Sigmoid colon (tissue), 4 donors: ENCODE results near the gene WWC1.

Experiments used
- EP300 ChIP-seq, 4 donors: sonication (generic); formaldehyde crosslinking; IDR thresholded peaks; one replicate each; pipeline ENCODE4 v1.6.1; 2017; ENCODE audit warnings: antibody characterized with exemption in 4 of 4
- POLR2A ChIP-seq, 2 donors: fragments of 450-650 bp; IDR thresholded peaks; one replicate each; pipeline ENCODE4 v1.6.1; 2016; ENCODE audit warnings: antibody characterized with exemption in 2 of 2, mild to moderate bottlenecking in 2 of 2, moderate library complexity in 2 of 2
- POLR2AphosphoS5 ChIP-seq, 4 donors: sonication (generic); formaldehyde crosslinking; IDR thresholded peaks; one replicate each; pipeline ENCODE4 v1.6.1; 2017; ENCODE audit warnings: antibody characterized with exemption in 4 of 4
- TF ChIP-seq, protein P1 (sequence below), 4 experiments: fragments of 450-650 bp in 3 of 4; fragments of 200-600 bp in 1 of 4; IDR thresholded peaks; one replicate each; pipeline ENCODE4 v1.5.1; 2016 to 2019; ENCODE audit warnings: antibody characterized with exemption in 4 of 4, mild to moderate bottlenecking in 3 of 4, moderate library complexity in 2 of 4

DNA sequence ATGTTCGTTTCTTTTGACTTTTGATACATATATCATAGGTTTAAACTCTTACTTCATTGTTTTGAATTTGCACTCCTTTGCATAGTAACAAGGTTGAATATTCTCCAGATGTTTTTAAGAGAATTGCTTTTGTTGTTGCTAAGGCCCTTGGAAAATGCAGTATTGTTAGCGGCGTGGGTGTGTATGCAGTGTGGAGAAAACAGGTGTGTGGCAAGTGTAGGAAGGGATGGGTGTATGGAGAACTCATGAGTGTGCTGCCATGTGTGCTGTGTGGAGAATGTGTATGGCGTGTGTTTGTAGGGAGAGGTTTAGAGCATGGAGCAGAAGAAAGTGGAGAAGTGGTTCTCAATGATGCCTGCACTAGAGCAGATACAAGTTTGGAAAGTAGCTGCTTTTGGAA is 87.3 kb downstream of the WWC1 start:
- TF ChIP-seq EP300 (IDR thresholded peaks at IDR 0.05) (no peak), POLR2A (IDR thresholded peaks at IDR 0.05) (no peak), POLR2AphosphoS5 (IDR thresholded peaks at IDR 0.05) (no peak)
- TF ChIP-seq, protein P1, sequence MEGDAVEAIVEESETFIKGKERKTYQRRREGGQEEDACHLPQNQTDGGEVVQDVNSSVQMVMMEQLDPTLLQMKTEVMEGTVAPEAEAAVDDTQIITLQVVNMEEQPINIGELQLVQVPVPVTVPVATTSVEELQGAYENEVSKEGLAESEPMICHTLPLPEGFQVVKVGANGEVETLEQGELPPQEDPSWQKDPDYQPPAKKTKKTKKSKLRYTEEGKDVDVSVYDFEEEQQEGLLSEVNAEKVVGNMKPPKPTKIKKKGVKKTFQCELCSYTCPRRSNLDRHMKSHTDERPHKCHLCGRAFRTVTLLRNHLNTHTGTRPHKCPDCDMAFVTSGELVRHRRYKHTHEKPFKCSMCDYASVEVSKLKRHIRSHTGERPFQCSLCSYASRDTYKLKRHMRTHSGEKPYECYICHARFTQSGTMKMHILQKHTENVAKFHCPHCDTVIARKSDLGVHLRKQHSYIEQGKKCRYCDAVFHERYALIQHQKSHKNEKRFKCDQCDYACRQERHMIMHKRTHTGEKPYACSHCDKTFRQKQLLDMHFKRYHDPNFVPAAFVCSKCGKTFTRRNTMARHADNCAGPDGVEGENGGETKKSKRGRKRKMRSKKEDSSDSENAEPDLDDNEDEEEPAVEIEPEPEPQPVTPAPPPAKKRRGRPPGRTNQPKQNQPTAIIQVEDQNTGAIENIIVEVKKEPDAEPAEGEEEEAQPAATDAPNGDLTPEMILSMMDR (IDR thresholded peaks at IDR 0.05), result no peak
